ENCODE data around the gene PPIB. TPM values are rescaled to one million over a fixed set of nuclear protein-coding genes. Genes with fewer than 3 reads are reported as not detected.
A peak's percentile ranks its signal among the peaks of the same experiment; 100 is the strongest.

The PPIB gene
- polyA plus RNA-seq, 1 donor (not counting 4 experiments of a cell fraction or from before 2014, with no cell fraction given) = 544 TPM

GRCh38 chr15:64187396-64188191, 24.8 kb upstream of the PPIB start:
- Histone ChIP-seq H3K27me3 (ENCODE audit: control insufficient read depth, extremely low read depth, insufficient read depth, low read length) (no peaks in the 10 kb centered on the region), H3K79me2 (ENCODE audit: control insufficient read depth, insufficient read depth, low read length) (no peaks in the 10 kb centered on the region), H3K4me3 (ENCODE audit: control insufficient read depth in 2 of 3, extremely low read depth in 1 of 3, insufficient read depth in 2 of 3, low read depth in 1 of 3, low read length in 3 of 3) (no peak overlapping the region), H3K9ac (ENCODE audit: control insufficient read depth, extremely low read depth, insufficient read depth, low read length) (peak overlapping the region; percentile 35), H3K9me3 (ENCODE audit: control insufficient read depth, low read depth, low read length) (no peaks in the 10 kb centered on the region), H3K9me1 (ENCODE audit: control insufficient read depth, extremely low read depth, insufficient read depth, low read length) (no peaks in the 10 kb centered on the region), H3K36me3 (ENCODE audit: control insufficient read depth in 2 of 2, extremely low read depth in 1 of 2, insufficient read depth in 2 of 2, low read length in 2 of 2) (peaks cover 5 to 10% of the 10 kb centered on the region in 2 experiments), H4K20me1 (ENCODE audit: control insufficient read depth, extremely low read depth, insufficient read depth, low read length) (no peaks in the 10 kb centered on the region), H3K4me2 (ENCODE audit: control insufficient read depth, extremely low read depth, insufficient read depth, low read depth, low read length) (peak overlapping the region; percentile 65), H2AFZ (ENCODE audit: control insufficient read depth, low read length) (no peak overlapping the region), H3K4me1 (ENCODE audit: control insufficient read depth, extremely low read depth, insufficient read depth, low read length) (peaks cover 19% of the 10 kb centered on the region), H3K27ac (ENCODE audit: control insufficient read depth, insufficient read depth, low read length) (peak overlapping the region; percentile 70)
- TF ChIP-seq EZH2 (IDR thresholded peaks at IDR 0.05; ENCODE audit: low read length) = no peak
- dilution Hi-C loops (cut with MboI; ENCODE audit: extremely low pct_ligation_motif_present, low sequenced_read_pairs) = no loop called here
- peak; percentile 83 for DNase-seq (ENCODE audit: low read depth, low spot score)
- FAIRE-seq = peak; percentile 90

GRCh38 chr15:64185146-64185911, 22.5 kb upstream of the PPIB start:
- Histone ChIP-seq H3K9me3 (ENCODE audit: control insufficient read depth, low read depth, low read length) (no peaks in the 10 kb centered on the region), H3K4me3 (ENCODE audit: control insufficient read depth in 2 of 3, extremely low read depth in 1 of 3, insufficient read depth in 2 of 3, low read depth in 1 of 3, low read length in 3 of 3) (no peak overlapping the region), H3K36me3 (ENCODE audit: control insufficient read depth in 2 of 2, extremely low read depth in 1 of 2, insufficient read depth in 2 of 2, low read length in 2 of 2) (peaks cover 5 to 13% of the 10 kb centered on the region in 2 experiments), H2AFZ (ENCODE audit: control insufficient read depth, low read length) (no peak overlapping the region), H3K79me2 (ENCODE audit: control insufficient read depth, insufficient read depth, low read length) (no peaks in the 10 kb centered on the region), H3K27me3 (ENCODE audit: control insufficient read depth, extremely low read depth, insufficient read depth, low read length) (no peaks in the 10 kb centered on the region), H3K9me1 (ENCODE audit: control insufficient read depth, extremely low read depth, insufficient read depth, low read length) (no peaks in the 10 kb centered on the region), H4K20me1 (ENCODE audit: control insufficient read depth, extremely low read depth, insufficient read depth, low read length) (no peaks in the 10 kb centered on the region), H3K9ac (ENCODE audit: control insufficient read depth, extremely low read depth, insufficient read depth, low read length) (no peak overlapping the region), H3K4me1 (ENCODE audit: control insufficient read depth, extremely low read depth, insufficient read depth, low read length) (peaks cover 19% of the 10 kb centered on the region), H3K4me2 (ENCODE audit: control insufficient read depth, extremely low read depth, insufficient read depth, low read depth, low read length) (no peak overlapping the region), H3K27ac (ENCODE audit: control insufficient read depth, insufficient read depth, low read length) (no peak overlapping the region)
- TF ChIP-seq EZH2 (IDR thresholded peaks at IDR 0.05; ENCODE audit: low read length) = no peak
- no peak for TF ChIP-seq CTCF (optimal IDR thresholded peaks at IDR 0.05 in 1 of 3, IDR thresholded peaks at IDR 0.05 in 1 of 3, conservative IDR thresholded peaks at IDR 0.05 in 1 of 3; ENCODE audit: extremely low read depth in 1 of 3, insufficient read depth in 2 of 3, low read length in 3 of 3)
- dilution Hi-C loops (cut with MboI; ENCODE audit: extremely low pct_ligation_motif_present, low sequenced_read_pairs) = no loop called here
- no peak for FAIRE-seq
- DNase-seq (ENCODE audit: low read depth, low spot score) = no peak
